ENCODE measurements around the gene GSG1L.

The GSG1L gene

GRCh38 chr16:27767971-27768591, 295.4 kb downstream of the GSG1L start:
- no peak for DNase-seq

GRCh38 chr16:27767081-27767480, 296.4 kb downstream of the GSG1L start:
- DNase-seq: no peak

GRCh38 chr16:27766236-27766925, 297.1 kb downstream of the GSG1L start:
- DNase-seq: no peak

GRCh38 chr16:27764869-27765675, 298.4 kb downstream of the GSG1L start:
- DNase-seq: no peak

GRCh38 chr16:27764427-27764826, 299.1 kb downstream of the GSG1L start:
- DNase-seq: no peak

GRCh38 chr16:27762441-27762840, 301.1 kb downstream of the GSG1L start:
- DNase-seq: no peak

GRCh38 chr16:27761816-27762215, 301.7 kb downstream of the GSG1L start:
- no peak for DNase-seq

GRCh38 chr16:27760789-27761176, 302.7 kb downstream of the GSG1L start:
- no peak for DNase-seq

- DNase-seq: no peak
Observed at GRCh38 chr16:27759967-27760788, 303.3 kb downstream of the GSG1L start.

GRCh38 chr16:27759301-27759871, 304.1 kb downstream of the GSG1L start:
- DNase-seq: no peak

- no peak for DNase-seq
Observed at GRCh38 chr16:27758544-27758943, 305.0 kb downstream of the GSG1L start.

- no peak for DNase-seq
Observed at GRCh38 chr16:27756206-27756970, 307.1 kb downstream of the GSG1L start.

- DNase-seq: no peak
Observed at GRCh38 chr16:27754788-27755690, 308.5 kb downstream of the GSG1L start.

- DNase-seq: no peak
Observed at GRCh38 chr16:27753563-27753962, 310.0 kb downstream of the GSG1L start.

- DNase-seq: no peak
Observed at GRCh38 chr16:27752241-27752640, 311.3 kb downstream of the GSG1L start.

- DNase-seq: no peak
Observed at GRCh38 chr16:27751676-27752075, 311.8 kb downstream of the GSG1L start.

GRCh38 chr16:27751233-27751632, 312.3 kb downstream of the GSG1L start:
- no peak for DNase-seq

GRCh38 chr16:27749946-27750345, 313.6 kb downstream of the GSG1L start:
- no peak for DNase-seq

GRCh38 chr16:27749547-27749875, 314.0 kb downstream of the GSG1L start:
- DNase-seq: no peak

GRCh38 chr16:27748868-27749546, 314.5 kb downstream of the GSG1L start:
- peak; percentile 2 for DNase-seq
